ENCODE measurements around the gene GRID2. TPM values are rescaled to one million over a fixed set of nuclear protein-coding genes. Genes with fewer than 3 reads are reported as not detected.

The GRID2 gene
- polyA plus RNA-seq, 1 of the 3 experiments (the other 2 are of a cell fraction): not detected

DNA sequence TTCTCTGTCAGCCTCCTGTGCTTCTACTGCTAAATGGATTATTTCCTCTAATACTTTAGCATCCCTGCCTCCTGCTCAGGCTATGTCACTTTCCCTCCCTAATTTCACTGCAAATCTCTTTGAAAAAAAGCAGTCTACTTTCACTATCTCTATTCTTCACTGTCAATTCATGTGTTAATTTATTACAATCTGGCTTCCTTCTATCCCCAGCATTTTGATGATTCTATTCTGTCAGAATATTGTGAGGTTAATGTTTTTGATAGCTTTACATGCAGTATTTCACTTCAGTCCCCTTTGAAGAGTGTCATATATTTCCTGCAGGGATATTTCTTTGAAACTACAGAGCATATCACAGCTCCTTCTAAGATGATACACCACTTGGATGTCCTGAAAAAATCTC is 203.2 kb downstream of the GRID2 start:
- no peaks in the 10 kb centered on the region for H3K36me3 ChIP-seq (replicated peaks in 1 of 2; ENCODE audit: control insufficient read depth in 1 of 2, insufficient read depth in 2 of 2, low read length in 1 of 2)
- H3K4me1 ChIP-seq (ENCODE audit: control insufficient read depth in 1 of 2, insufficient read depth in 2 of 2, low read depth in 1 of 2, low read length in 1 of 2): no peaks in the 10 kb centered on the region; a peak in 1 of 4 replicates
- ChIA-PET CTCF (no interaction called here), POLR2A (no interaction called here)
- no peaks in the 10 kb centered on the region for H3K79me2 ChIP-seq (ENCODE audit: insufficient read depth)
- H3K27ac ChIP-seq (ENCODE audit: low read depth in 2 of 2, low read length in 1 of 2): no peak overlapping the region
- no peaks in the 10 kb centered on the region for H3K9me3 ChIP-seq
- no peak overlapping the region for H2AFZ ChIP-seq (ENCODE audit: low read depth)
- no peaks in the 10 kb centered on the region for H3K9me2 ChIP-seq
- no peak overlapping the region for H3K4me2 ChIP-seq
- no peak overlapping the region; a peak in 1 of 4 replicates for H3K4me3 ChIP-seq (ENCODE audit: low read depth in 2 of 2, low read length in 1 of 2)
- H4K20me1 ChIP-seq (ENCODE audit: insufficient read depth): no peaks in the 10 kb centered on the region
- TF ChIP-seq MAX (IDR thresholded peaks at IDR 0.05; ENCODE audit: low read depth) (no peak), FOXJ3 (CRISPR knock-in tag; IDR thresholded peaks at IDR 0.05) (no peak), SIN3A (IDR thresholded peaks at IDR 0.05; ENCODE audit: borderline replicate concordance, low read depth, low read length) (no peak), NRF1 (IDR thresholded peaks at IDR 0.05; ENCODE audit: low read depth, low read length) (no peak), FOSL2 (IDR thresholded peaks at IDR 0.05; ENCODE audit: borderline replicate concordance, low read depth) (no peak), CHD2 (IDR thresholded peaks at IDR 0.05; ENCODE audit: low read length, partially characterized antibody) (no peak), RCOR1 (IDR thresholded peaks at IDR 0.05; ENCODE audit: low read length) (no peak), MEF2A (IDR thresholded peaks at IDR 0.05; ENCODE audit: borderline replicate concordance, low read depth) (no peak), ZBTB33 (IDR thresholded peaks at IDR 0.05; ENCODE audit: borderline replicate concordance, low read depth) (no peak), ELF1 (IDR thresholded peaks at IDR 0.05) (no peak), RAD21 (IDR thresholded peaks at IDR 0.05; ENCODE audit: low read length) (no peak), YY1 (IDR thresholded peaks at IDR 0.05; ENCODE audit: low read depth) (no peak), TAF1 (IDR thresholded peaks at IDR 0.05; ENCODE audit: borderline replicate concordance, low read depth, low read length) (no peak), JUND (IDR thresholded peaks at IDR 0.05) (no peak), MXI1 (IDR thresholded peaks at IDR 0.05; ENCODE audit: low read depth, low read length) (no peak), EZH2phosphoT487 (IDR thresholded peaks at IDR 0.05; ENCODE audit: borderline replicate concordance, low read depth) (no peak), RXRA (IDR thresholded peaks at IDR 0.05; ENCODE audit: borderline replicate concordance, low read depth) (no peak), FOXM1 (IDR thresholded peaks at IDR 0.05; ENCODE audit: low read depth) (no peak)
- TF ChIP-seq, protein P1, sequence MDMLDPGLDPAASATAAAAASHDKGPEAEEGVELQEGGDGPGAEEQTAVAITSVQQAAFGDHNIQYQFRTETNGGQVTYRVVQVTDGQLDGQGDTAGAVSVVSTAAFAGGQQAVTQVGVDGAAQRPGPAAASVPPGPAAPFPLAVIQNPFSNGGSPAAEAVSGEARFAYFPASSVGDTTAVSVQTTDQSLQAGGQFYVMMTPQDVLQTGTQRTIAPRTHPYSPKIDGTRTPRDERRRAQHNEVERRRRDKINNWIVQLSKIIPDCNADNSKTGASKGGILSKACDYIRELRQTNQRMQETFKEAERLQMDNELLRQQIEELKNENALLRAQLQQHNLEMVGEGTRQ (IDR thresholded peaks at IDR 0.05; ENCODE audit: borderline replicate concordance, low read depth, low read length): no peak
- H3K9ac ChIP-seq: no peak overlapping the region
- H3F3A ChIP-seq (replicated peaks; ENCODE audit: insufficient read depth): no peaks in the 10 kb centered on the region
- H3K27me3 ChIP-seq (ENCODE audit: insufficient read depth): no peaks in the 10 kb centered on the region
- no peak for DNase-seq

Measured in SK-N-SH (cell line).